ENCODE data around the gene PTPRK. TPM values are rescaled to one million over a fixed set of nuclear protein-coding genes. Genes with fewer than 3 reads are reported as not detected.

The PTPRK gene
- total and polyA plus RNA-seq, 9 of the 15 experiments (the other 6 are each of a cell fraction or from before 2014, with no cell fraction given) = 0.04 to 0.51 TPM; not detected in 7

DNA sequence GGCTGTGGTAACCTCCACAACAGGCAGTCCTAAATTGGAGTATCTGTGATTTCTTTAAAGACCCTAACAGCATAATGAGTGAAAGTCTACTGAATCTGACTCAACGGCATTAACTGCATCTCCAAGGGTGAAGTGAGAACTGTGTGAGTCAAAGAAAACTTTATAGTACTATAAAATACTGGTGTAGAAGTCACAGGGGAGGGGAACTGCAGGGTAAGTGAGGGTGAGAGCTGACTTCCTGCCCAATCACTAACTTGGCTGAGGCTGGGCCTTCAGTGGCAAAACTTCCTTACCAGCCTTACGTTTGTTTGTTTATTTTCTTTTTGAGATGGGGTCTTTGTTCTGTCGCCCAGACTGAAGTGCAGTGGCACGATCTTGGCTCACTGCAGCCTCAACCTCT, 109.8 kb downstream of the PTPRK start:
- no peak for ATAC-seq
- H2AFZ ChIP-seq (ENCODE audit: low read depth, low read length) = no peak overlapping the region
- no peaks in the 10 kb centered on the region for H3K4me1 ChIP-seq (replicated peaks in 1 of 2; ENCODE audit: control insufficient read depth in 2 of 2, insufficient read depth in 2 of 2, low read length in 2 of 2)
- in situ Hi-C loops (cut with MboI) = no loop called here
- intact Hi-C loops (cut with micrococcal nuclease) = no loop called here
- no peak overlapping the region for H3K9ac ChIP-seq (ENCODE audit: insufficient read depth in 1 of 2, low read depth in 2 of 2, low read length in 2 of 2)
- ChIA-PET CTCF (ENCODE audit: low intra/inter-chr PET ratio) (no interaction called here), POLR2A (no interaction called here)
- no peak overlapping the region for H3K4me2 ChIP-seq (ENCODE audit: insufficient read depth, low read length)
- H3K27ac ChIP-seq (ENCODE audit: extremely low read depth, low read depth, low read length) = no peak overlapping the region
- no TSS peak for BruUV-seq (replicated peaks)
- H4K20me1 ChIP-seq (replicated peaks; ENCODE audit: control insufficient read depth, insufficient read depth, low read length) = no peaks in the 10 kb centered on the region
- 1% methylated on average over 4 of the region's 4 CpGs for WGBS (ENCODE audit: insufficient coverage, low coverage, missing lambda C conversion rate)
- FAIRE-seq = no peak
- no peak overlapping the region for H3K4me3 ChIP-seq
- no peaks in the 10 kb centered on the region for H3K79me2 ChIP-seq (ENCODE audit: control insufficient read depth, insufficient read depth, low read length)
- DNase-seq (ENCODE audit: extremely low read depth in 1 of 4, low spot score in 3 of 4) = no peak
- H3K36me3 ChIP-seq (ENCODE audit: control insufficient read depth, insufficient read depth, low read length) = no peaks in the 10 kb centered on the region
- H3K9me3 ChIP-seq (replicated peaks; ENCODE audit: control insufficient read depth, insufficient read depth, low read depth, low read length) = 0 out of 2 replicates have a peak, but pooled peaks cover 2% of the 10 kb centered on the region
- no peaks in the 10 kb centered on the region for H3K9me1 ChIP-seq (ENCODE audit: control insufficient read depth, insufficient read depth, low read length)
- no peaks in the 10 kb centered on the region for H3K27me3 ChIP-seq (ENCODE audit: control insufficient read depth in 2 of 2, insufficient read depth in 2 of 2, low read length in 2 of 2)
- TF ChIP-seq RFX5 (IDR thresholded peaks at IDR 0.05; ENCODE audit: low read depth, low read length) = no peak
- no peak for TF ChIP-seq PTRF (tag; IDR thresholded peaks at IDR 0.05)
- no peak for TF ChIP-seq HMG20B (CRISPR knock-in tag; IDR thresholded peaks at IDR 0.05)
- no peak for TF ChIP-seq ILK (tag; IDR thresholded peaks at IDR 0.05; ENCODE audit: borderline replicate concordance, low read depth)
- TF ChIP-seq RNF2 (IDR thresholded peaks at IDR 0.05) = no peak
- TF ChIP-seq, protein P1, sequence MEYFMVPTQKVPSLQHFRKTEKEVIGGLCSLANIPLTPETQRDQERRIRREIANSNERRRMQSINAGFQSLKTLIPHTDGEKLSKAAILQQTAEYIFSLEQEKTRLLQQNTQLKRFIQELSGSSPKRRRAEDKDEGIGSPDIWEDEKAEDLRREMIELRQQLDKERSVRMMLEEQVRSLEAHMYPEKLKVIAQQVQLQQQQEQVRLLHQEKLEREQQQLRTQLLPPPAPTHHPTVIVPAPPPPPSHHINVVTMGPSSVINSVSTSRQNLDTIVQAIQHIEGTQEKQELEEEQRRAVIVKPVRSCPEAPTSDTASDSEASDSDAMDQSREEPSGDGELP (CRISPR knock-in tag; IDR thresholded peaks at IDR 0.05; ENCODE audit: borderline replicate concordance) = no peak
- TF ChIP-seq TCF15 (CRISPR knock-in tag; IDR thresholded peaks at IDR 0.05) = no peak
- no peak for TF ChIP-seq ZBTB12 (CRISPR knock-in tag; IDR thresholded peaks at IDR 0.05)
- TF ChIP-seq MED1 (CRISPR knock-in tag; IDR thresholded peaks at IDR 0.05; ENCODE audit: borderline replicate concordance) = no peak
- no peak for TF ChIP-seq XRCC3 (IDR thresholded peaks at IDR 0.05)
- TF ChIP-seq SMARCA5 (IDR thresholded peaks at IDR 0.05) = no peak
- TF ChIP-seq MTA2 (IDR thresholded peaks at IDR 0.05; ENCODE audit: low read depth) = no peak
- no peak for TF ChIP-seq STAG1 (CRISPR knock-in tag; IDR thresholded peaks at IDR 0.05; ENCODE audit: borderline replicate concordance)
- no peak for TF ChIP-seq PHB2 (IDR thresholded peaks at IDR 0.05; ENCODE audit: low read depth)
- no peak for TF ChIP-seq ELK3 (CRISPR knock-in tag; IDR thresholded peaks at IDR 0.05)
- TF ChIP-seq ZNF778 (CRISPR knock-in tag; IDR thresholded peaks at IDR 0.05) = no peak

Data from K562 (cell line).